Gastroesophageal sphincter (tissue), 3 donors: ENCODE data around the gene ARHGAP44.

Experiments
- CTCF ChIP-seq, 4 experiments: fragments of 200-600 bp in 2 of 4; fragments of 450-650 bp in 2 of 4; sonication (generic) in 1 of 4; IDR thresholded peaks; one replicate each; pipeline ENCODE4 v1.5.1; 2017 to 2019; ENCODE audit warnings: antibody characterized with exemption in 4 of 4, mild to moderate bottlenecking in 2 of 4, moderate library complexity in 2 of 4
- EP300 ChIP-seq: sonication (generic); formaldehyde crosslinking; IDR thresholded peaks from one replicate; pipeline ENCODE4 v1.6.1; 2017; ENCODE audit warnings: antibody characterized with exemption, mild to moderate bottlenecking
- POLR2A ChIP-seq, 2 donors: fragments of 450-650 bp; IDR thresholded peaks; one replicate each; pipeline ENCODE4 v1.6.1; 2017; ENCODE audit warnings: antibody characterized with exemption in 2 of 2, mild to moderate bottlenecking in 2 of 2, moderate library complexity in 1 of 2
- POLR2AphosphoS5 ChIP-seq: sonication (generic); formaldehyde crosslinking; IDR thresholded peaks from one replicate; pipeline ENCODE4 v1.6.1; 2017; ENCODE audit warnings: antibody characterized with exemption

GRCh38 chr17:13031718-13032350 lies 242.5 kb downstream of the ARHGAP44 start:
- TF ChIP-seq CTCF (IDR thresholded peaks at IDR 0.05) (peak; percentile 56 to 74 (median 61)), POLR2A (IDR thresholded peaks at IDR 0.05) (no peak), EP300 (no peak), POLR2AphosphoS5 (no peak)
